ENCODE data around the gene ATRNL1. TPM values are rescaled to one million over a fixed set of nuclear protein-coding genes. Genes with fewer than 3 reads are reported as not detected.

ATRNL1 gene
- total RNA-seq, 1 experiment from 2014 or later: not detected

GRCh38 chr10:115379064-115379463, 285.9 kb downstream of the ATRNL1 start:
- BruUV-seq (replicated peaks): no TSS peak
- Histone ChIP-seq H3K9ac (ENCODE audit: low read length) (no peak overlapping the region), H2AFZ (ENCODE audit: low read length) (no peak overlapping the region), H3K27ac (ENCODE audit: low read length) (no peak overlapping the region), H3K9me2 (replicated peaks; ENCODE audit: low read length) (no peaks in the 10 kb centered on the region), H3K79me2 (ENCODE audit: low read length) (no peaks in the 10 kb centered on the region), H3K36me3 (ENCODE audit: low read depth, low read length) (no peaks in the 10 kb centered on the region), H3F3A (ENCODE audit: low read length, unreplicated experiment) (no peaks in the 10 kb centered on the region), H3K4me2 (ENCODE audit: low read length) (no peak overlapping the region), H3K4me1 (ENCODE audit: insufficient read depth, low read length) (no peaks in the 10 kb centered on the region), H3K4me3 (ENCODE audit: low read length) (no peak overlapping the region), H4K20me1 (ENCODE audit: low read length) (no peaks in the 10 kb centered on the region), H3K9me3 (ENCODE audit: low read length) (no peaks in the 10 kb centered on the region), H3K27me3 (ENCODE audit: low read length) (no peaks in the 10 kb centered on the region)
- ATAC-seq (no peak), DNase-seq (no peak)
- intact Hi-C loops (cut with micrococcal nuclease): no loop called here
- ChIA-PET CTCF (no interaction called here), POLR2A (ENCODE audit: unreplicated experiment) (no interaction called here)
- TF ChIP-seq EZH2 (IDR thresholded peaks at IDR 0.05; ENCODE audit: low read length, unreplicated experiment) (no peak), EZH2phosphoT487 (IDR thresholded peaks at IDR 0.05; ENCODE audit: borderline replicate concordance, low read length) (no peak), CTCF (conservative IDR thresholded peaks at IDR 0.05; ENCODE audit: low read depth, low read length) (no peak)

- H3K9me3 ChIP-seq (ENCODE audit: low read length): no peaks in the 10 kb centered on the region
- H3F3A ChIP-seq (ENCODE audit: low read length, unreplicated experiment): no peaks in the 10 kb centered on the region
- POLR2A ChIA-PET (ENCODE audit: unreplicated experiment): no interaction called here
- no peaks in the 10 kb centered on the region for H3K79me2 ChIP-seq (ENCODE audit: low read length)
- ATAC-seq (no peak), DNase-seq (no peak)
- TF ChIP-seq EZH2phosphoT487 (IDR thresholded peaks at IDR 0.05; ENCODE audit: borderline replicate concordance, low read length) (no peak), CTCF (conservative IDR thresholded peaks at IDR 0.05; ENCODE audit: low read depth, low read length) (no peak), EZH2 (IDR thresholded peaks at IDR 0.05; ENCODE audit: low read length, unreplicated experiment) (no peak)
- CTCF ChIA-PET: no interaction called here
- intact Hi-C loops (cut with micrococcal nuclease): no loop called here
- H3K4me2 ChIP-seq (ENCODE audit: low read length): no peak overlapping the region
- no peaks in the 10 kb centered on the region for H3K36me3 ChIP-seq (ENCODE audit: low read depth, low read length)
- H3K9ac ChIP-seq (ENCODE audit: low read length): no peak overlapping the region
- H4K20me1 ChIP-seq (ENCODE audit: low read length): no peaks in the 10 kb centered on the region
- H3K27me3 ChIP-seq (ENCODE audit: low read length): no peaks in the 10 kb centered on the region
- BruUV-seq (replicated peaks): no TSS peak
- no peaks in the 10 kb centered on the region for H3K9me2 ChIP-seq (replicated peaks; ENCODE audit: low read length)
- H3K4me1 ChIP-seq (ENCODE audit: insufficient read depth, low read length): no peaks in the 10 kb centered on the region
- H2AFZ ChIP-seq (ENCODE audit: low read length): no peak overlapping the region
- no peak overlapping the region for H3K27ac ChIP-seq (ENCODE audit: low read length)
- no peak overlapping the region for H3K4me3 ChIP-seq (ENCODE audit: low read length)
These were observed 291.5 kb downstream of the ATRNL1 start for GRCh38 chr10:115384665-115385064.

- Histone ChIP-seq H3K27me3 (ENCODE audit: low read length) (no peaks in the 10 kb centered on the region), H3K9me3 (ENCODE audit: low read length) (0 out of 2 replicates have a peak, but pooled peaks cover 5% of the 10 kb centered on the region), H3K36me3 (ENCODE audit: low read depth, low read length) (no peaks in the 10 kb centered on the region), H3K9me2 (replicated peaks; ENCODE audit: low read length) (no peaks in the 10 kb centered on the region), H3K4me3 (ENCODE audit: low read length) (no peak overlapping the region), H3K4me2 (ENCODE audit: low read length) (no peak overlapping the region), H3K27ac (ENCODE audit: low read length) (no peak overlapping the region), H3F3A (ENCODE audit: low read length, unreplicated experiment) (no peaks in the 10 kb centered on the region), H3K79me2 (ENCODE audit: low read length) (no peaks in the 10 kb centered on the region), H3K4me1 (ENCODE audit: insufficient read depth, low read length) (no peaks in the 10 kb centered on the region), H4K20me1 (ENCODE audit: low read length) (no peaks in the 10 kb centered on the region), H2AFZ (ENCODE audit: low read length) (no peak overlapping the region), H3K9ac (ENCODE audit: low read length) (no peak overlapping the region)
- BruUV-seq (replicated peaks): no TSS peak
- TF ChIP-seq EZH2 (IDR thresholded peaks at IDR 0.05; ENCODE audit: low read length, unreplicated experiment): no peak
- DNase-seq (no peak), ATAC-seq (no peak)
- POLR2A ChIA-PET (ENCODE audit: unreplicated experiment): no interaction called here
- CTCF ChIA-PET: no interaction called here
- intact Hi-C loops (cut with micrococcal nuclease): no loop called here
These were observed 297.4 kb downstream of the ATRNL1 start for GRCh38 chr10:115390607-115391006.
